Mesenchymal stem cell (in vitro differentiated cells and primary cell): ENCODE measurements around the gene ZNF665.
A peak's percentile ranks its signal among the peaks of the same experiment; 100 is the strongest.

ENCODE experiments used
- DNase-seq: peaks from one replicate; pipeline ENCODE4 v3.0.0-alpha.2; 2013
- H2AFZ ChIP-seq: one replicate; pipeline ENCODE4 v1.6.1; 2013; ENCODE audit warnings: low read depth, mild to moderate bottlenecking, control low read depth, inconsistent platforms, low read length, moderate library complexity
- H2AK5ac ChIP-seq: 2 replicates; pipeline ENCODE4 v1.6.1; 2013; ENCODE audit warnings: low read length, moderate library complexity, mild to moderate bottlenecking, inconsistent platforms; ENCODE audit not compliant: severe bottlenecking
- H2BK120ac ChIP-seq: one replicate; pipeline ENCODE4 v1.6.1; 2013; ENCODE audit warnings: low read depth, mild to moderate bottlenecking, inconsistent platforms, low read length, moderate library complexity
- H2BK12ac ChIP-seq, 2 experiments: one replicate each; pipeline ENCODE4 v1.6.1; 2013; ENCODE audit warnings: inconsistent platforms in 2 of 2, low read length in 2 of 2, mild to moderate bottlenecking in 2 of 2, moderate library complexity in 2 of 2, control low read depth in 1 of 2
- H2BK15ac ChIP-seq: one replicate; pipeline ENCODE4 v1.6.1; 2013; ENCODE audit warnings: mild to moderate bottlenecking, low read depth, inconsistent platforms; ENCODE audit not compliant: poor library complexity, severe bottlenecking
- H2BK5ac ChIP-seq: 2 replicates; pipeline ENCODE4 v1.6.1; 2013; ENCODE audit warnings: low read depth, mild to moderate bottlenecking, low read length, control low read depth, inconsistent platforms; ENCODE audit not compliant: poor library complexity, severe bottlenecking
- H3K14ac ChIP-seq, 2 experiments: one replicate each; pipeline ENCODE4 v1.6.1; 2013; ENCODE audit warnings: inconsistent platforms in 2 of 2, low read length in 2 of 2, control low read depth in 1 of 2, mild to moderate bottlenecking in 1 of 2, moderate library complexity in 1 of 2
- H3K18ac ChIP-seq, 2 experiments: one replicate each; pipeline ENCODE4 v1.6.1; 2013; ENCODE audit warnings: inconsistent platforms in 2 of 2, low read length in 2 of 2, control low read depth in 1 of 2, low read depth in 1 of 2, mild to moderate bottlenecking in 1 of 2
- H3K23ac ChIP-seq, 2 experiments: one replicate each; pipeline ENCODE4 v1.6.1; 2013; ENCODE audit warnings: inconsistent platforms in 2 of 2, low read length in 2 of 2, mild to moderate bottlenecking in 2 of 2, moderate library complexity in 2 of 2, control low read depth in 1 of 2
- H3K27ac ChIP-seq: 2 replicates; pipeline ENCODE4 v1.5.1; 2013; ENCODE audit warnings: mild to moderate bottlenecking, moderate library complexity, low read length, control low read depth, inconsistent platforms; ENCODE audit not compliant: poor library complexity, severe bottlenecking
- H3K27me3 ChIP-seq, 2 experiments: 2 replicates each; pipeline versions ENCODE4 v1.6.1 to v1.7.0; 2013; ENCODE audit warnings: low read length in 2 of 2, mild to moderate bottlenecking in 2 of 2, moderate library complexity in 2 of 2, control low read depth in 1 of 2, inconsistent platforms in 1 of 2; ENCODE audit not compliant: control insufficient read depth in 1 of 2, insufficient read depth in 1 of 2
- H3K36me3 ChIP-seq, 2 experiments: 2 replicates each; pipeline versions ENCODE4 v1.6.1 to v1.7.0; 2013; ENCODE audit warnings: low read length in 2 of 2, control low read depth in 1 of 2, inconsistent platforms in 1 of 2, low read depth in 1 of 2, mild to moderate bottlenecking in 1 of 2; ENCODE audit not compliant: insufficient read depth in 2 of 2, control insufficient read depth in 1 of 2
- H3K4ac ChIP-seq, 2 experiments: one replicate each; pipeline ENCODE4 v1.6.1; 2013; ENCODE audit warnings: inconsistent platforms in 2 of 2, low read length in 2 of 2, mild to moderate bottlenecking in 2 of 2, moderate library complexity in 2 of 2, control low read depth in 1 of 2, low read depth in 1 of 2
- H3K4me1 ChIP-seq: 2 replicates; pipeline ENCODE4 v1.6.1; 2013; ENCODE audit warnings: low read depth, low read length, control low read depth; ENCODE audit not compliant: control insufficient read depth, insufficient read depth
- H3K4me2 ChIP-seq: 2 replicates; pipeline ENCODE4 v1.6.1; 2013; ENCODE audit warnings: low read length, mild to moderate bottlenecking, inconsistent platforms; ENCODE audit not compliant: poor library complexity, severe bottlenecking
- H3K4me3 ChIP-seq, 2 experiments: 2 replicates each; pipeline versions ENCODE4 v1.5.1 to v1.7.0; 2013; ENCODE audit warnings: low read length in 2 of 2, mild to moderate bottlenecking in 2 of 2, control low read depth in 1 of 2, low read depth in 1 of 2; ENCODE audit not compliant: insufficient read depth in 1 of 2
- H3K79me1 ChIP-seq: replicated peaks from 2 replicates; pipeline ENCODE4 v1.6.1; 2013; ENCODE audit warnings: mild to moderate bottlenecking, control low read depth, low read length, inconsistent platforms; ENCODE audit not compliant: poor library complexity, severe bottlenecking
- H3K9ac ChIP-seq: 2 replicates; pipeline ENCODE4 v1.7.0; 2013; ENCODE audit warnings: mild to moderate bottlenecking, low read length, moderate library complexity
- H3K9me3 ChIP-seq: 2 replicates; pipeline ENCODE4 v1.7.0; 2013; ENCODE audit warnings: mild to moderate bottlenecking, low read length; ENCODE audit not compliant: control insufficient read depth
- H4K8ac ChIP-seq: one replicate; pipeline ENCODE4 v1.6.1; 2013; ENCODE audit warnings: inconsistent platforms, mild to moderate bottlenecking, low read length, moderate library complexity
- H4K91ac ChIP-seq: one replicate; pipeline ENCODE4 v1.6.1; 2013; ENCODE audit warnings: mild to moderate bottlenecking, low read length, inconsistent platforms
- WGBS: methylation state at CpG from one replicate; pipeline ENCODE4 v1.1.7; 2013; ENCODE audit warnings: mixed read lengths; 5-methylcytosine and 5-hydroxymethylcytosine counted together

Gene ZNF665

DNA sequence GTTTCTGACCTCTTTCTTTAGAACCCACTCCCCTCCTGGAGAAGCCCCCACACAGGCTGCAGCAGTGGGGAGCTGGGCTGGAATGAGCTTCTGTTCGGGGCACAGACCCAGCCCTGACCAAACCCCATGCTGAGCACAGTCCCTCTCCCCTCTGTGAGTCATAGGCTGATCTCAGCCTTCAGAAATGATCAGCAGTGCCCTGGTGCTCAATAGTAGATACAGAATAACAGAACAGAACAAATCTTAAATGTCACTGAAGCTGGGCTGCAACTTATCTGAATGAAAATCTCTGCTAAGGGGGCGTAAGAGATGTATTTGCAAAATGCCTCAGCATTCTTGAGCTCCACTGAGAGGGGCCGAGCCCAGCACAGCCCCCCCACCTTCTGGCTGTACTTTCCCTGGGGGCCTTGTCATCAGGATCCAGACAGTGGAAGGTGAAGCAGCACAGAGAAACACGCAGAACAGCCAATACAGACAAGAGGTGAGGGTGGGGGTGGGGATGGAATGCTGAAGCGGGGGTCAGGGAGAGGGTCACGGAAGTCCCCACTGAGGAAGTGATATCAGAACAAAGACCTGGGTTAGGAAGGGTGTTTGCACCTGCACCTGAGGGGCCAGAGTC, 9.9 kb downstream of the ZNF665 start:
- H3K23ac ChIP-seq = no peak overlapping the region
- H3K4me1 ChIP-seq = peaks cover 9% of the 10 kb centered on the region
- H4K91ac ChIP-seq = no peak overlapping the region
- H3K18ac ChIP-seq = no peak overlapping the region
- H2BK120ac ChIP-seq = no peak overlapping the region
- H2AFZ ChIP-seq = no peak overlapping the region
- peak overlapping the region; percentile 44 for H2BK5ac ChIP-seq
- H3K36me3 ChIP-seq = peaks cover 15 to 36% of the 10 kb centered on the region in 2 experiments
- no peaks in the 10 kb centered on the region for H3K27me3 ChIP-seq
- no peak overlapping the region for H3K4ac ChIP-seq
- H2AK5ac ChIP-seq = no peak overlapping the region
- H3K4me2 ChIP-seq = peak overlapping the region; percentile 59
- 75% methylated on average over 6 of the region's 6 CpGs for WGBS
- no peak overlapping the region for H4K8ac ChIP-seq
- H2BK15ac ChIP-seq = no peak overlapping the region
- H2BK12ac ChIP-seq = no peak overlapping the region
- no peak overlapping the region for H3K4me3 ChIP-seq
- H3K9ac ChIP-seq = no peak overlapping the region
- H3K79me1 ChIP-seq = no peaks in the 10 kb centered on the region
- no peak overlapping the region for H3K14ac ChIP-seq
- H3K27ac ChIP-seq = peak overlapping the region; percentile 85
- peaks cover 37% of the 10 kb centered on the region for H3K9me3 ChIP-seq
- DNase-seq = no peak

- Histone ChIP-seq H3K27me3 (no peaks in the 10 kb centered on the region), H4K91ac (no peak overlapping the region), H2AFZ (no peak overlapping the region), H3K4me2 (no peak overlapping the region), H3K36me3 (peaks cover 15 to 36% of the 10 kb centered on the region in 2 experiments), H3K79me1 (no peaks in the 10 kb centered on the region), H3K9me3 (peaks cover 47% of the 10 kb centered on the region), H2AK5ac (no peak overlapping the region), H3K18ac (no peak overlapping the region), H3K27ac (peak overlapping the region; percentile 85), H3K4me3 (no peak overlapping the region), H2BK15ac (no peak overlapping the region), H2BK5ac (no peak overlapping the region), H3K9ac (no peak overlapping the region), H3K4me1 (peaks cover 9% of the 10 kb centered on the region), H3K23ac (no peak overlapping the region), H4K8ac (no peak overlapping the region), H3K14ac (no peak overlapping the region), H2BK12ac (no peak overlapping the region), H2BK120ac (no peak overlapping the region), H3K4ac (no peak overlapping the region)
- DNase-seq = no peak
- whole genome bisulfite sequencing = 79% methylated on average over 10 of the region's 10 CpGs
Measured at GRCh38 chr19:53182202-53182601, 11.0 kb downstream of the ZNF665 start.

DNA sequence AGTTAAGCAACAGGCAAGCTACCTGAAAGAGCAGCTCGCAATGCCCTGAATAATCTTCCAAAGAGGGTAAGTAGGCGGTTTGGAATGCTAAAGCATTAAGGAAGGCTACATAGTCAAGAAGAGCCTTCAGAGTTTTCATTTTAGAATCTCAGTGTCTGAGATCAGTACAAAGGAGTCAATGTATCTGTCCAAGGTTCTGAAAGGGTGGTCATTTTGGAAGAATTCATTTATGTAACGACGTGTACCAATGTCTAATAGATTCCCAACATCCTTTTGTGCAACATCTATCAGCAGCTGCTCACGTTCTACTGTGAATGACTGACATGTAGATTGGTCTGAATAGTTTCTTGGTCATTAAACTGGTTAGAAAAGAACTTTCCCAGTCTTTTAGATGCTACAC, 15.2 kb downstream of the ZNF665 start:
- Histone ChIP-seq H2BK5ac (no peak overlapping the region), H2BK120ac (no peak overlapping the region), H4K8ac (no peak overlapping the region), H3K4ac (no peak overlapping the region), H3K36me3 (peaks cover 8 to 54% of the 10 kb centered on the region in 2 experiments), H2BK12ac (no peak overlapping the region), H3K4me2 (no peak overlapping the region), H3K4me1 (peaks cover 2% of the 10 kb centered on the region), H3K23ac (no peak overlapping the region), H3K79me1 (no peaks in the 10 kb centered on the region), H3K27me3 (no peaks in the 10 kb centered on the region), H3K18ac (no peak overlapping the region), H3K14ac (no peak overlapping the region), H4K91ac (no peak overlapping the region), H3K27ac (no peak overlapping the region), H2AK5ac (no peak overlapping the region), H2BK15ac (no peak overlapping the region), H3K4me3 (no peak overlapping the region), H3K9me3 (peaks cover 76% of the 10 kb centered on the region), H2AFZ (no peak overlapping the region), H3K9ac (no peak overlapping the region)
- DNase-seq = no peak
- WGBS = 75% methylated on average over 3 of the region's 5 CpGs

GRCh38 chr19:53172889-53173288, 20.3 kb downstream of the ZNF665 start:
- Histone ChIP-seq H4K91ac (no peak overlapping the region), H3K4me3 (no peak overlapping the region), H3K27me3 (no peaks in the 10 kb centered on the region), H2AFZ (no peak overlapping the region), H3K36me3 (peaks cover 0 to 23% of the 10 kb centered on the region in 2 experiments), H2BK120ac (no peak overlapping the region), H3K18ac (no peak overlapping the region), H3K27ac (no peak overlapping the region), H3K9me3 (peaks cover 68% of the 10 kb centered on the region), H3K4me1 (no peaks in the 10 kb centered on the region), H2BK5ac (no peak overlapping the region), H2BK12ac (no peak overlapping the region), H3K79me1 (no peaks in the 10 kb centered on the region), H3K9ac (no peak overlapping the region), H2AK5ac (no peak overlapping the region), H3K4ac (no peak overlapping the region), H2BK15ac (no peak overlapping the region), H3K23ac (no peak overlapping the region), H4K8ac (no peak overlapping the region), H3K14ac (no peak overlapping the region), H3K4me2 (no peak overlapping the region)
- DNase-seq = no peak
- WGBS = 100% methylated on average over 1 of the region's 4 CpGs
